Common myeloid progenitor, CD34-positive (primary cell): ENCODE data around the gene TRPC6.

ENCODE experiments used
- CTCF ChIA-PET: fragments of 350-600 bp; sonication (Branson Sonifier 250); formaldehyde crosslinking; loops from one replicate; lab custom pipeline; 2021; ENCODE audit warnings: antibody characterized with exemption; lab: Charles Lee
- POLR2A ChIA-PET: fragments of 350-600 bp; sonication (Branson Sonifier 250); formaldehyde crosslinking; loops from one replicate; lab custom pipeline; 2021; ENCODE audit warnings: antibody characterized with exemption; lab: Charles Lee
- DNase-seq, 3 donors: peaks; one replicate each; pipeline versions ENCODE4 v3.0.0 to v3.0.0-alpha.2; 2013
- H3K27ac ChIP-seq, 2 experiments: 1 replicate in 1 of 2; 2 replicates in 1 of 2; pipeline ENCODE4 v1.7.0; 2013; ENCODE audit warnings: inconsistent platforms in 2 of 2, low read length in 2 of 2, mild to moderate bottlenecking in 2 of 2, low read depth in 1 of 2, moderate library complexity in 1 of 2; ENCODE audit not compliant: severe bottlenecking in 2 of 2, insufficient read depth in 1 of 2, poor library complexity in 1 of 2
- H3K27me3 ChIP-seq, 5 experiments: replicated peaks in 2 of 5; 1 replicate in 3 of 5; 2 replicates in 2 of 5; pipeline versions ENCODE4 v1.6.1 to v1.7.0; 2013; ENCODE audit warnings: low read length in 4 of 5, mild to moderate bottlenecking in 2 of 5, moderate library complexity in 2 of 5, inconsistent platforms in 1 of 5; ENCODE audit not compliant: insufficient read depth in 5 of 5, control insufficient read depth in 4 of 5
- H3K36me3 ChIP-seq, 4 experiments: 1 replicate in 2 of 4; 2 replicates in 2 of 4; pipeline versions ENCODE4 v1.6.1 to v1.7.0; 2013; ENCODE audit warnings: low read length in 3 of 4, control low read depth in 1 of 4, mild to moderate bottlenecking in 1 of 4; ENCODE audit not compliant: control insufficient read depth in 4 of 4, insufficient read depth in 4 of 4
- H3K4me1 ChIP-seq, 4 experiments: 1 replicate in 3 of 4; 2 replicates in 1 of 4; pipeline versions ENCODE4 v1.6.1 to v1.7.1; 2013; ENCODE audit warnings: low read length in 3 of 4, mild to moderate bottlenecking in 3 of 4, control low read depth in 1 of 4, inconsistent platforms in 1 of 4, moderate library complexity in 1 of 4; ENCODE audit not compliant: control insufficient read depth in 4 of 4, insufficient read depth in 4 of 4; ENCODE audit errors: control extremely low read depth in 1 of 4
- H3K4me3 ChIP-seq, 7 experiments: 1 replicate in 4 of 7; 2 replicates in 3 of 7; pipeline versions ENCODE4 v1.5.1 to v1.7.0; 2013; ENCODE audit warnings: mild to moderate bottlenecking in 7 of 7, low read length in 6 of 7, moderate library complexity in 6 of 7, inconsistent platforms in 2 of 7, low read depth in 2 of 7, control low read depth in 1 of 7; ENCODE audit not compliant: insufficient read depth in 4 of 7, control insufficient read depth in 1 of 7; ENCODE audit errors: extremely low read depth in 1 of 7
- H3K9me3 ChIP-seq, 5 experiments: 1 replicate in 4 of 5; 2 replicates in 1 of 5; pipeline versions ENCODE4 v1.6.1 to v1.7.1; 2013; ENCODE audit warnings: low read length in 4 of 5, mild to moderate bottlenecking in 2 of 5, inconsistent platforms in 1 of 5, low read depth in 1 of 5, moderate library complexity in 1 of 5; ENCODE audit not compliant: control insufficient read depth in 4 of 5, insufficient read depth in 2 of 5; ENCODE audit errors: control extremely low read depth in 1 of 5
- WGBS: methylation state at CpG from one replicate; pipeline ENCODE4 v1.1.5; 2013; ENCODE audit not compliant: insufficient coverage; 5-methylcytosine and 5-hydroxymethylcytosine counted together

Gene TRPC6

GRCh38 chr11:101567071-101567470, 16.7 kb downstream of the TRPC6 start:
- Histone ChIP-seq H3K36me3 (no peaks in the 10 kb centered on the region), H3K9me3 (no peaks in the 10 kb centered on the region), H3K27me3 (no peaks in the 10 kb centered on the region), H3K4me1 (no peaks in the 10 kb centered on the region), H3K4me3 (no peak overlapping the region), H3K27ac (no peak overlapping the region)
- CTCF ChIA-PET: no interaction called here
- POLR2A ChIA-PET: no interaction called here
- 75% methylated on average over 3 of the region's 5 CpGs for WGBS
- DNase-seq: no peak

DNA sequence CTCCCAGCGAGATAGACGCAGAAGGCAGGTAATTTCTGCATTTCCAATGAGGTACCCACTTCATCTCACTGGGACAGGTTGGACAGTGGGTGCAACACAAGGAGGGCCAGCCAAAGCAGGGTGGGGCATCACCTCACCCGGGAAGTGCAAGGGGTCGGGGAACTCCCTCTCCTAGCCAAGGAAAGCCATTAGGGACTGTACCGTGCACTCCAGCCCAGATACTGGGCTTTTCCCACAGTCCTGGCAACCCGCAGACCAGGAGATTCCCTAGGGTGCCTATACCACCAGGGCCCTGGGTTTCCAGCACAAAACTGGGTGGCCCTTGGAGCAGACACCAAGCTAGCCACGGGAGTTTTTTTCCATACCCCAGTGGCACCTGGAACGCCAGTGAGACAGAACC, 17.2 kb downstream of the TRPC6 start:
- no peak overlapping the region for H3K4me3 ChIP-seq
- no peaks in the 10 kb centered on the region for H3K36me3 ChIP-seq
- no peak overlapping the region for H3K27ac ChIP-seq
- ChIA-PET POLR2A (no interaction called here), CTCF (no interaction called here)
- no peaks in the 10 kb centered on the region for H3K4me1 ChIP-seq
- no peak for DNase-seq
- WGBS: 93% methylated on average over 4 of the region's 8 CpGs
- H3K9me3 ChIP-seq: no peaks in the 10 kb centered on the region
- H3K27me3 ChIP-seq: no peaks in the 10 kb centered on the region

- no peak overlapping the region for H3K27ac ChIP-seq
- no peaks in the 10 kb centered on the region for H3K4me1 ChIP-seq
- no peak overlapping the region for H3K4me3 ChIP-seq
- no peak for DNase-seq
- CTCF ChIA-PET: no interaction called here
- POLR2A ChIA-PET: no interaction called here
- H3K27me3 ChIP-seq: no peaks in the 10 kb centered on the region
- 83% methylated on average over 2 of the region's 2 CpGs for WGBS
- no peaks in the 10 kb centered on the region for H3K9me3 ChIP-seq
- H3K36me3 ChIP-seq: no peaks in the 10 kb centered on the region
Measured at GRCh38 chr11:101563166-101563565, 20.6 kb downstream of the TRPC6 start.

DNA sequence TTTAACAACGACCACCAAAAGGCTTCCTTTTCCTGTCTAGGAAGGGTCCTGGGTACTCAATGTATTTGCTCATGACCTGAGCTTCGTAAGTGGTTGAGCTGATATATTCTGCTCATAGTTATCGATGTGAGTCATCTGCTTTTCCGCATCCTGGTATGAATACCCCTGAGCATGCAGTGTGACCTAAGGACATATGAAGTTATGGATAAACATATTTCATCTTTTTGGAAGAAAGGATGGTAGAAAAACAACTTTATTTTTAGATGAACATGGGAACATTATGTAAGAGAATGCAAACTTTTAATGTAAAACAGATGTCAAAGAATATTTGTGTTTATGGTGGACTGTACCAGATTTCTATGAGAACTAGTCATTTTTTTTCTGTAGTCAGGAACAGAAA, 28.4 kb downstream of the TRPC6 start:
- Histone ChIP-seq H3K27ac (no peak overlapping the region), H3K27me3 (no peaks in the 10 kb centered on the region), H3K4me1 (no peaks in the 10 kb centered on the region), H3K36me3 (no peaks in the 10 kb centered on the region), H3K9me3 (no peaks in the 10 kb centered on the region), H3K4me3 (no peak overlapping the region)
- ChIA-PET POLR2A (no interaction called here), CTCF (no interaction called here)
- WGBS: 90% methylated on average over 4 of the region's 4 CpGs
- no peak for DNase-seq

DNA sequence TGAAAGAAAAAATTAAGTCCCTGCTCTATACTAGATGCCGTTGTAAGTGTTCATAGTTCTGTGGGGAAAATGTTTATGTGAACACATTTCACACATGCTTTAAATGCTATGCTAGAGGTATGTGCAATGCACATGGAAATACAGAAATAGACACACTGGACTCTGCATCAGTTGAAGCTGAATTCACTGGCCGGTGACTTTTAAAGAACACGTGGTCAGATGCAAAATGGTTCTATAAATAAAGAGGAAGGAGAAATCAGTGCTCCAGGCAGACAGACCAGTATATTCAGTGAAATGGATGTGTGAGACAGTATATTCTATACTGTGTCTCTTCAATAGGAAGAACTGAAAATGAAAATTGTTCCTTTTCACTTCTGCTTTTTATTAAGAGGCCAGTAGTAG, 29.9 kb downstream of the TRPC6 start:
- Histone ChIP-seq H3K27ac (no peak overlapping the region), H3K4me3 (no peak overlapping the region), H3K9me3 (no peaks in the 10 kb centered on the region), H3K36me3 (no peaks in the 10 kb centered on the region), H3K27me3 (no peaks in the 10 kb centered on the region), H3K4me1 (no peaks in the 10 kb centered on the region)
- ChIA-PET CTCF (no interaction called here), POLR2A (no interaction called here)
- DNase-seq: peak in 1 of 3 donors; percentile 13
- 37% methylated on average over 3 of the region's 3 CpGs for WGBS

GRCh38 chr11:101552888-101553287, 30.9 kb downstream of the TRPC6 start:
- ChIA-PET POLR2A (no interaction called here), CTCF (no interaction called here)
- H3K4me1 ChIP-seq: no peaks in the 10 kb centered on the region
- no peaks in the 10 kb centered on the region for H3K9me3 ChIP-seq
- H3K27ac ChIP-seq: no peak overlapping the region
- no peak overlapping the region for H3K4me3 ChIP-seq
- DNase-seq: peak in 1 of 3 donors; percentile 10
- 0% methylated on average over 1 of the region's 2 CpGs for WGBS
- no peaks in the 10 kb centered on the region for H3K36me3 ChIP-seq
- H3K27me3 ChIP-seq: no peaks in the 10 kb centered on the region

DNA sequence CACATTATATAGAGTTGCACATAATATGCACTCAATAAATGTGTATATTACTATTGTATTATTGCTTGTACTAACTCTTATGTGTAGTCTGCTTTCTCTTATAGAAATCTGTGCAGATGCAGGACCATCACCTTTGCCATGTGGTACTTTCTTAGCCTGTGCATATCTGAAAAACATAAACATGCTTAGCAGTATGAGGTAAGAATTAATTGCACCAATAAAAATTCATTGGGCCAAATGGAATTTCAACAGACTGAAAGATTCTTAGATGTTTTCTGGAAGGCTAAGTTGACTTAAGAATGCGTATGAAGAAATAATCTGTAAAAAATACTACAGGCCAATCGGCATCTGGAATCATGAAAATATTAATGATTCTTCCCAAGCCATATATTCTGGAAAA, 55.3 kb downstream of the TRPC6 start:
- Histone ChIP-seq H3K4me1 (no peaks in the 10 kb centered on the region), H3K4me3 (no peak overlapping the region), H3K36me3 (no peaks in the 10 kb centered on the region), H3K9me3 (no peaks in the 10 kb centered on the region), H3K27me3 (no peaks in the 10 kb centered on the region), H3K27ac (no peak overlapping the region)
- no peak for DNase-seq
- no CpG with 5 or more reads among the region's 2 CpGs for WGBS
- POLR2A ChIA-PET: no interaction called here
- CTCF ChIA-PET: no interaction called here
